Tibial nerve (tissue), 3 donors: ENCODE data around the gene SPIC.

Experiments used
- POLR2A ChIP-seq, 2 donors: fragments of 450-650 bp; IDR thresholded peaks; one replicate each; pipeline ENCODE4 v1.6.1; 2017; ENCODE audit warnings: antibody characterized with exemption in 2 of 2, mild to moderate bottlenecking in 2 of 2, moderate library complexity in 2 of 2
- TF ChIP-seq, protein P1 (sequence below), 5 experiments: fragments of 200-600 bp in 3 of 5; fragments of 450-650 bp in 2 of 5; sonication (generic) in 3 of 5; IDR thresholded peaks; one replicate each; pipeline ENCODE4 v1.5.1; 2016 to 2019; ENCODE audit warnings: antibody characterized with exemption in 5 of 5, mild to moderate bottlenecking in 3 of 5, moderate library complexity in 2 of 5

DNA sequence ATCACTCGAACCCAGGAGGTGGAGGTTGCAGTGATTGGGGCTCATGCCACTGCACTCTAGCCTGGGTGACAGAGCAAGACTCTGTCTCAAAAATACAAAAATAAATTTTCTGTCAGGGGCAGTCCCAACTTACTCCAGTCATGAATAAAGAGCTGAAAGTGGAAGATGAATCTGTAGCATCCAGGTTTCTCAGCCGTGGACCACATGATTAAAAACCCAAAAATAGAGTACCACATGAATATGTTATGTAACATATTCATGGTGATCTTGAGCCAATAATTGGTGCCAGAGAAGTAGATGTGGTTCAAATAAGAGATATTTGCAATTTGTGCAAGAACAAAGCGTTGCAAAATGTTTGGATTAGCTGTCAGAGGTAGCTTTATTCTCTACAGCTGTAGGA, 23.1 kb downstream of the SPIC start:
- TF ChIP-seq POLR2A (IDR thresholded peaks at IDR 0.05), result no peak
- TF ChIP-seq, protein P1, sequence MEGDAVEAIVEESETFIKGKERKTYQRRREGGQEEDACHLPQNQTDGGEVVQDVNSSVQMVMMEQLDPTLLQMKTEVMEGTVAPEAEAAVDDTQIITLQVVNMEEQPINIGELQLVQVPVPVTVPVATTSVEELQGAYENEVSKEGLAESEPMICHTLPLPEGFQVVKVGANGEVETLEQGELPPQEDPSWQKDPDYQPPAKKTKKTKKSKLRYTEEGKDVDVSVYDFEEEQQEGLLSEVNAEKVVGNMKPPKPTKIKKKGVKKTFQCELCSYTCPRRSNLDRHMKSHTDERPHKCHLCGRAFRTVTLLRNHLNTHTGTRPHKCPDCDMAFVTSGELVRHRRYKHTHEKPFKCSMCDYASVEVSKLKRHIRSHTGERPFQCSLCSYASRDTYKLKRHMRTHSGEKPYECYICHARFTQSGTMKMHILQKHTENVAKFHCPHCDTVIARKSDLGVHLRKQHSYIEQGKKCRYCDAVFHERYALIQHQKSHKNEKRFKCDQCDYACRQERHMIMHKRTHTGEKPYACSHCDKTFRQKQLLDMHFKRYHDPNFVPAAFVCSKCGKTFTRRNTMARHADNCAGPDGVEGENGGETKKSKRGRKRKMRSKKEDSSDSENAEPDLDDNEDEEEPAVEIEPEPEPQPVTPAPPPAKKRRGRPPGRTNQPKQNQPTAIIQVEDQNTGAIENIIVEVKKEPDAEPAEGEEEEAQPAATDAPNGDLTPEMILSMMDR (IDR thresholded peaks at IDR 0.05), result no peak
